K562 (cell line): Measurements from ENCODE around the gene ARFGAP3. TPM values are rescaled to one million over a fixed set of nuclear protein-coding genes. Genes with fewer than 3 reads are reported as not detected.

ENCODE experiments used
- ATAC-seq: fragments of 200-7000 bp; cut with Tn5 transposase; 3 replicates; pipeline ENCODE4 v1.9.1; 2020; ENCODE audit warnings: moderate library complexity
- BruUV-seq: library from RNA; stranded (reverse); fragments of 400-500 nt; replicated peaks from 2 replicates; lab custom pipeline; 2021; lab: Mats Ljungman, UMichigan
- CTCF ChIA-PET: fragments of 300-600 bp; formaldehyde crosslinking; extraction: SDS; loops from one replicate; lab custom pipeline; 2021; ENCODE audit warnings: low intra/inter-chr PET ratio; lab: Yijun Ruan, JAX
- POLR2A ChIA-PET: fragments of 300-600, 350-650 bp; sonication (Branson Sonifier 250); formaldehyde crosslinking; extraction: SDS; loops from one replicate; lab custom pipeline; 2021; ENCODE audit warnings: antibody characterized with exemption, inconsistent platforms; lab: Yijun Ruan, JAX
- DNase-seq, 4 experiments: peaks; one replicate each; pipeline versions ENCODE4 v3.0.0 to v3.0.0-alpha.2; 2011 to 2018; ENCODE audit warnings: low spot score in 3 of 4, mixed read lengths in 3 of 4; ENCODE audit errors: extremely low read depth in 1 of 4
- FAIRE-seq: peaks from 2 replicates; lab custom pipeline; 2011; peaks lifted over from hg19 to GRCh38; lab: Jason Lieb, UNC
- H2AFZ ChIP-seq: 2 replicates; pipeline ENCODE4 v1.6.0; 2011; ENCODE audit warnings: low read depth, low read length, control low read depth, inconsistent platforms
- H3K27ac ChIP-seq: fragments of 200-600 bp; 3 replicates; pipeline ENCODE4 v1.8.0; 2011; ENCODE audit warnings: low read depth, mild to moderate bottlenecking, control low read depth, inconsistent platforms, low read length, moderate library complexity, mixed read lengths; ENCODE audit errors: extremely low read depth
- H3K27me3 ChIP-seq, 2 experiments: fragments of 300-600 bp in 1 of 2; 2 replicates in 1 of 2; 3 replicates in 1 of 2; pipeline versions ENCODE4 v1.6.0 to v1.8.0; 2011; ENCODE audit warnings: inconsistent platforms in 2 of 2, low read length in 2 of 2, mild to moderate bottlenecking in 1 of 2, mixed read lengths in 1 of 2, moderate library complexity in 1 of 2; ENCODE audit not compliant: control insufficient read depth in 2 of 2, insufficient read depth in 2 of 2
- H3K36me3 ChIP-seq: fragments of 300-600 bp; 3 replicates; pipeline ENCODE4 v1.8.0; 2011; ENCODE audit warnings: mild to moderate bottlenecking, low read length, inconsistent platforms; ENCODE audit not compliant: control insufficient read depth, insufficient read depth
- H3K4me1 ChIP-seq, 2 experiments: fragments of 200-600 bp in 1 of 2; replicated peaks in 1 of 2; 2 replicates in 1 of 2; 3 replicates in 1 of 2; pipeline versions ENCODE4 v1.5.1 to v1.8.0; 2011; ENCODE audit warnings: inconsistent platforms in 2 of 2, low read length in 2 of 2, mild to moderate bottlenecking in 1 of 2, mixed read lengths in 1 of 2, moderate library complexity in 1 of 2; ENCODE audit not compliant: control insufficient read depth in 2 of 2, insufficient read depth in 2 of 2
- H3K4me2 ChIP-seq: 2 replicates; pipeline ENCODE4 v1.6.1; 2011; ENCODE audit warnings: low read length, control low read depth, inconsistent platforms, mixed read lengths; ENCODE audit not compliant: insufficient read depth
- H3K4me3 ChIP-seq: fragments of 200-600 bp; sonication (generic), shearing (Covaris generic); 2 replicates; pipeline ENCODE4 v1.5.1; 2016; ENCODE audit warnings: control low read depth, inconsistent platforms
- H3K79me2 ChIP-seq: fragments of 200-600 bp; 3 replicates; pipeline ENCODE4 v1.8.0; 2011; ENCODE audit warnings: low read length, inconsistent platforms; ENCODE audit not compliant: control insufficient read depth, insufficient read depth
- H3K9ac ChIP-seq, 2 experiments: 2 replicates each; pipeline versions ENCODE4 v1.6.0 to v1.6.1; 2011; ENCODE audit warnings: low read depth in 2 of 2, low read length in 2 of 2, control low read depth in 1 of 2, inconsistent platforms in 1 of 2, mild to moderate bottlenecking in 1 of 2, mixed read lengths in 1 of 2; ENCODE audit not compliant: insufficient read depth in 1 of 2
- H3K9me1 ChIP-seq: one replicate; pipeline ENCODE4 v1.6.0; 2011; ENCODE audit warnings: inconsistent platforms, mild to moderate bottlenecking, low read length, moderate library complexity; ENCODE audit not compliant: control insufficient read depth, insufficient read depth
- H3K9me3 ChIP-seq: replicated peaks from 2 replicates; pipeline ENCODE4 v1.5.1; 2011; ENCODE audit warnings: low read depth, low read length, inconsistent platforms; ENCODE audit not compliant: control insufficient read depth, insufficient read depth
- H4K20me1 ChIP-seq: replicated peaks from 2 replicates; pipeline ENCODE4 v1.6.1; 2011; ENCODE audit warnings: low read length, inconsistent platforms, mixed read lengths; ENCODE audit not compliant: control insufficient read depth, insufficient read depth
- BRD4 ChIP-seq: fragments of 200-600 bp; sonication (generic); IDR thresholded peaks from 2 replicates; pipeline ENCODE4 v1.6.1; 2017; ENCODE audit warnings: inconsistent platforms
- E2F3 ChIP-seq: fragments of 250-450 bp; sonication (Bioruptor Pico); IDR thresholded peaks from 2 replicates; pipeline ENCODE4 v1.4.0; 2020; ENCODE audit warnings: mild to moderate bottlenecking
- EP400 ChIP-seq: fragments of 450-650 bp; IDR thresholded peaks from 2 replicates; pipeline ENCODE4 v1.6.1; 2017; ENCODE audit warnings: antibody characterized with exemption, mild to moderate bottlenecking, moderate library complexity
- FOSL1 ChIP-seq: fragments of 200-800 bp; sonication (Bioruptor generic); conservative IDR thresholded peaks from 2 replicates; pipeline ENCODE4 v1.6.1; 2016; ENCODE audit warnings: missing genetic modification characterization, missing compliant biosample characterization
- HDAC6 ChIP-seq: IDR thresholded peaks from 2 replicates; pipeline ENCODE4 v1.6.1; 2012; ENCODE audit warnings: low read depth, mild to moderate bottlenecking, control low read depth, inconsistent platforms, low read length, moderate library complexity
- HNRNPL ChIP-seq: fragments of 200-400 bp; formaldehyde crosslinking; IDR thresholded peaks from 2 replicates; pipeline ENCODE4 v1.6.1; 2017; ENCODE audit warnings: low read depth, mild to moderate bottlenecking, low read length
- NCOA1 ChIP-seq: fragments of 450-650 bp; IDR thresholded peaks from 2 replicates; pipeline ENCODE4 v1.6.1; 2016; ENCODE audit warnings: low read depth
- SIN3B ChIP-seq: fragments of 450-650 bp; IDR thresholded peaks from 2 replicates; pipeline ENCODE4 v1.6.1; 2017; ENCODE audit warnings: low read depth, mild to moderate bottlenecking, moderate library complexity
- SNRNP70 ChIP-seq: fragments of 200-400 bp; formaldehyde crosslinking; optimal IDR thresholded peaks from 2 replicates; pipeline ENCODE3; 2017; ENCODE audit warnings: low read depth, low read length
- ZNF408 ChIP-seq: fragments of 250-450 bp; sonication (Bioruptor Pico); IDR thresholded peaks from 2 replicates; pipeline ENCODE4 v1.4.0; 2020; ENCODE audit warnings: low read depth, mild to moderate bottlenecking, moderate library complexity
- ZNF436 ChIP-seq: fragments of 250-450, 450-650 bp; sonication (Bioruptor Pico); formaldehyde crosslinking; IDR thresholded peaks from 2 replicates; pipeline ENCODE4 v1.7.0; 2020; ENCODE audit warnings: mild to moderate bottlenecking
- WGBS: fragments of 100-300 bp; shearing (Covaris generic); methylation state at CpG from one replicate; pipeline ENCODE4 v1.1.6; 2016; ENCODE audit warnings: low coverage, mixed read lengths; ENCODE audit not compliant: insufficient coverage; ENCODE audit errors: missing lambda C conversion rate; 5-methylcytosine and 5-hydroxymethylcytosine counted together
- in situ Hi-C: fragments of 300-500 bp; cut with MboI; formaldehyde crosslinking; loops from 4 replicates; pipeline ENCODE4 v1.15.0; 2018; ENCODE audit warnings: inconsistent platforms, mixed read lengths
- intact Hi-C: fragments of 100-400 bp; cut with micrococcal nuclease; formaldehyde crosslinking; loops from 2 replicates; pipeline ENCODE4 v1.14.2; 2022
- polyA plus RNA-seq, 8 experiments: library from polyadenylated mRNA; depleted of rRNA in 4 of 8; stranded (reverse) in 5 of 8; unstranded in 3 of 8; fragments of >200 nt; fragmentation: Nextera tagmentation in 2 of 8; fragmentation: Illumina TruSeq in 1 of 8; extraction: Ambion mirVana in 2 of 8; extraction: Trizol in 1 of 8; gene quantifications; 2 replicates each; pipeline versions ENCODE4 v1.2.1 to v1.2.3, GENCODE V29; 2011 to 2014; ENCODE audit warnings: inconsistent platforms in 1 of 8, missing spikeins in 1 of 8
- total RNA-seq, 7 experiments: library from RNA; depleted of rRNA in 6 of 7; stranded (reverse); fragments of >200 nt in 6 of 7; fragmentation: Illumina TruSeq in 2 of 7; extraction: Trizol in 2 of 7; gene quantifications; 2 replicates each; pipeline versions ENCODE4 v1.2.1 to v1.2.3, GENCODE V29; 2011 to 2021; ENCODE audit warnings: low replicate concordance in 1 of 7
- TF ChIP-seq, protein P1 (sequence below): sonication (generic); formaldehyde crosslinking; IDR thresholded peaks from 2 replicates; pipeline ENCODE4 v1.9.0; 2022; ENCODE audit warnings: mild to moderate bottlenecking, missing genetic modification reagents
- TF ChIP-seq, protein P2 (sequence below): sonication (generic); formaldehyde crosslinking; IDR thresholded peaks from 2 replicates; pipeline ENCODE4 v1.8.0; 2022; ENCODE audit warnings: mild to moderate bottlenecking, low read depth, missing genetic modification reagents

ARFGAP3 gene
- total and polyA plus RNA-seq, 9 of the 15 experiments (the other 6 are each of a cell fraction or from before 2014, with no cell fraction given), result 14.2 to 31.9 (median 22.7) TPM

DNA sequence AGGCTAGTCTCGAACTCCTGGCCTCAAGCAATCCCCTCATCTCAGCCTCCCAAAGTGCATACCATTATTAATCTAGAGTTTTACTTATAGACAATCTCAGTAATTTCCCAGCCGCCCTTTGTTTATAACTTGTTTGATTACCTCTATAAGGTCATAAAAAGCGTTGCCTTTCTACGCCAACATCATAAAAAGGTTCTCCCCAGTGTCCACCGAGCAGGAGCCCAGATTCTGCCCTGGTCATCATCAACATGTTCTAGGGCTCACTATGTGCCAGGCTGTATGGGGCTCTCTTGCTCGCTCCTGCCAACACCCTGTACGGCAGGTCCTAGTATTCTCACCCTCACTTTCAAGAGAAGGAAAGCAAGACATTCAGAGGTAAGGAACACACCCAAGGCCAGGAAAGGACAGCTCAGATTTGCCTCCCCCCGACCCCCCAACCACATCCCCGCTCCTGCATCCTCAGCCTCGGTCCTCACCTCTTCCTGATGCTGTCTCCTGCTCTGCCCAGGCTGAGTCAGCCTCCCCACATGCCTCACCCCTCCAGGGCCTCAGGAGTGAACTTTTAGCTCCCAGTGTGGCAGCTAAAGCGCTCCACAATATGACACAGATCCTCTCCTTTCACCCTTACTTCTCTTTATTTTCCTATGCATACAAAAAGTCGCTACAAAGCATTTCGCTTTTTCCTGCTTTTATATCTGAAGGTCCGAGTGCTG is 14.3 kb downstream of the ARFGAP3 start:
- H2AFZ ChIP-seq, result no peak overlapping the region
- intact Hi-C loops (no loop called here), in situ Hi-C loops (no loop called here)
- H3K27ac ChIP-seq, result no peak overlapping the region
- no peak overlapping the region for H3K4me2 ChIP-seq
- H3K27me3 ChIP-seq, result no peaks in the 10 kb centered on the region
- ChIA-PET CTCF (no interaction called here), POLR2A (no interaction called here)
- no peaks in the 10 kb centered on the region for H3K4me1 ChIP-seq
- DNase-seq (no peak), ATAC-seq (no peak), FAIRE-seq (no peak)
- no TSS peak for BruUV-seq
- no peaks in the 10 kb centered on the region for H3K9me1 ChIP-seq
- H4K20me1 ChIP-seq, result no peaks in the 10 kb centered on the region
- 86% methylated on average over 11 of the region's 14 CpGs for WGBS
- H3K36me3 ChIP-seq, result no peaks in the 10 kb centered on the region
- H3K79me2 ChIP-seq, result no peaks in the 10 kb centered on the region
- H3K9me3 ChIP-seq, result no peaks in the 10 kb centered on the region
- H3K4me3 ChIP-seq, result no peak overlapping the region
- TF ChIP-seq ZNF408 (no peak), E2F3 (CRISPR knock-in tag) (no peak), HDAC6 (no peak), EP400 (no peak), HNRNPL (no peak)
- TF ChIP-seq, all 486 proteins: peak for 0
- no peak overlapping the region for H3K9ac ChIP-seq

DNA sequence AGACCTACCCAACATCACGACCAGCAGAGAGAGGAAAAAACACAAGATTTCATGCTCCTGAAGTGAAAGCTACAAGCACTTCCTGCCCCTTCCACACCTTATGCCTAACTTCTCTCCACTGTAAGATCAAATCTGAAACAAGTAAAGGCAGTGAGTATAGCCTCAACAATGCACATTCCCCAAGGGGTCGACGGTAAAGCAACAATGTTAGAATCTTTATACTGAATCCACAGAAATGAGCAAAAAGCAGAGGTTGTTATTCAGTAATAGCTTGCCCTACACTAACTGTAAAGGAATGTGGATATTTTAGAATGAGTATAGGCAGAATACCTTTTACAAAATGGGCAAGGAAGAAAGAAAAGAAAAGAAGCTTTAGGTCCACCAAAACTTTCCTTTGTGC is 15.6 kb downstream of the ARFGAP3 start:
- CTCF ChIA-PET, result no interaction called here
- Histone ChIP-seq H3K4me2 (no peak overlapping the region), H4K20me1 (no peaks in the 10 kb centered on the region)
- TF ChIP-seq FOSL1 (no peak), BRD4 (no peak), ZNF436 (no peak), SNRNP70 (no peak), NCOA1 (no peak), SIN3B (no peak)
- TF ChIP-seq, protein P1, sequence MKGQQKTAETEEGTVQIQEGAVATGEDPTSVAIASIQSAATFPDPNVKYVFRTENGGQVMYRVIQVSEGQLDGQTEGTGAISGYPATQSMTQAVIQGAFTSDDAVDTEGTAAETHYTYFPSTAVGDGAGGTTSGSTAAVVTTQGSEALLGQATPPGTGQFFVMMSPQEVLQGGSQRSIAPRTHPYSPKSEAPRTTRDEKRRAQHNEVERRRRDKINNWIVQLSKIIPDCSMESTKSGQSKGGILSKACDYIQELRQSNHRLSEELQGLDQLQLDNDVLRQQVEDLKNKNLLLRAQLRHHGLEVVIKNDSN (CRISPR knock-in tag), result no peak
- TF ChIP-seq, protein P2, sequence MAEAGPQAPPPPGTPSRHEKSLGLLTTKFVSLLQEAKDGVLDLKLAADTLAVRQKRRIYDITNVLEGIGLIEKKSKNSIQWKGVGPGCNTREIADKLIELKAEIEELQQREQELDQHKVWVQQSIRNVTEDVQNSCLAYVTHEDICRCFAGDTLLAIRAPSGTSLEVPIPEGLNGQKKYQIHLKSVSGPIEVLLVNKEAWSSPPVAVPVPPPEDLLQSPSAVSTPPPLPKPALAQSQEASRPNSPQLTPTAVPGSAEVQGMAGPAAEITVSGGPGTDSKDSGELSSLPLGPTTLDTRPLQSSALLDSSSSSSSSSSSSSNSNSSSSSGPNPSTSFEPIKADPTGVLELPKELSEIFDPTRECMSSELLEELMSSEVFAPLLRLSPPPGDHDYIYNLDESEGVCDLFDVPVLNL (CRISPR knock-in tag), result no peak
- TF ChIP-seq, all 486 proteins: peak for 0
- no peak for FAIRE-seq
- intact Hi-C loops (no loop called here), in situ Hi-C loops (no loop called here)
- POLR2A ChIA-PET, result interaction anchor here (0.7 kb wide), 2 partner anchors 10 to 29 kb away, joined by 3 read pairs; no protein-coding TSS in a partner anchor
- H3K79me2 ChIP-seq, result no peaks in the 10 kb centered on the region
- H3K4me3 ChIP-seq, result no peak overlapping the region
- no peaks in the 10 kb centered on the region for H3K36me3 ChIP-seq
- H3K9me3 ChIP-seq, result no peaks in the 10 kb centered on the region
- H3K27ac ChIP-seq, result no peak overlapping the region
- H3K4me1 ChIP-seq, result no peaks in the 10 kb centered on the region
- no peak for DNase-seq
- no peak overlapping the region for H2AFZ ChIP-seq
- no peaks in the 10 kb centered on the region for H3K27me3 ChIP-seq
- WGBS, result 31% methylated on average over 3 of the region's 3 CpGs
- H3K9me1 ChIP-seq, result no peaks in the 10 kb centered on the region
- ATAC-seq, result no peak
- no peak overlapping the region for H3K9ac ChIP-seq
- BruUV-seq, result no TSS peak
